Measurements from ENCODE around the gene CCDC110.

- TF ChIP-seq HDGF (IDR thresholded peaks at IDR 0.05; ENCODE audit: borderline replicate concordance) (no peak), ARNT (IDR thresholded peaks at IDR 0.05) (no peak), FOXK2 (IDR thresholded peaks at IDR 0.05) (no peak), FOXA1 (IDR thresholded peaks at IDR 0.05) (no peak), TARDBP (IDR thresholded peaks at IDR 0.05) (no peak), SP1 (IDR thresholded peaks at IDR 0.05) (no peak), L3MBTL2 (conservative IDR thresholded peaks at IDR 0.05) (no peak), BHLHE40 (IDR thresholded peaks at IDR 0.05; ENCODE audit: borderline replicate concordance) (no peak), LEF1 (IDR thresholded peaks at IDR 0.05; ENCODE audit: borderline replicate concordance) (no peak), ZNF384 (IDR thresholded peaks at IDR 0.05) (no peak), SUZ12 (IDR thresholded peaks at IDR 0.05) (no peak), ELF4 (IDR thresholded peaks at IDR 0.05) (no peak)
Observed at GRCh38 chr4:185502386-185502785, 30.9 kb upstream of the CCDC110 start.
